NCI-H2107 treated with DMSO at 0.1 percent for 48 hours (cell line): ENCODE results near the gene ZFP3.
"Not testable (repeated sequence)": the region's sequence is repeated elsewhere in the genome, so short reads cannot be mapped to it uniquely, and the experiment has no call there.

Experiments
- DNase-seq: peaks from one replicate; lab custom pipeline; 2025; ENCODE audit not compliant: unreplicated experiment; lab: John Stamatoyannopoulos, UW

The ZFP3 gene

DNA sequence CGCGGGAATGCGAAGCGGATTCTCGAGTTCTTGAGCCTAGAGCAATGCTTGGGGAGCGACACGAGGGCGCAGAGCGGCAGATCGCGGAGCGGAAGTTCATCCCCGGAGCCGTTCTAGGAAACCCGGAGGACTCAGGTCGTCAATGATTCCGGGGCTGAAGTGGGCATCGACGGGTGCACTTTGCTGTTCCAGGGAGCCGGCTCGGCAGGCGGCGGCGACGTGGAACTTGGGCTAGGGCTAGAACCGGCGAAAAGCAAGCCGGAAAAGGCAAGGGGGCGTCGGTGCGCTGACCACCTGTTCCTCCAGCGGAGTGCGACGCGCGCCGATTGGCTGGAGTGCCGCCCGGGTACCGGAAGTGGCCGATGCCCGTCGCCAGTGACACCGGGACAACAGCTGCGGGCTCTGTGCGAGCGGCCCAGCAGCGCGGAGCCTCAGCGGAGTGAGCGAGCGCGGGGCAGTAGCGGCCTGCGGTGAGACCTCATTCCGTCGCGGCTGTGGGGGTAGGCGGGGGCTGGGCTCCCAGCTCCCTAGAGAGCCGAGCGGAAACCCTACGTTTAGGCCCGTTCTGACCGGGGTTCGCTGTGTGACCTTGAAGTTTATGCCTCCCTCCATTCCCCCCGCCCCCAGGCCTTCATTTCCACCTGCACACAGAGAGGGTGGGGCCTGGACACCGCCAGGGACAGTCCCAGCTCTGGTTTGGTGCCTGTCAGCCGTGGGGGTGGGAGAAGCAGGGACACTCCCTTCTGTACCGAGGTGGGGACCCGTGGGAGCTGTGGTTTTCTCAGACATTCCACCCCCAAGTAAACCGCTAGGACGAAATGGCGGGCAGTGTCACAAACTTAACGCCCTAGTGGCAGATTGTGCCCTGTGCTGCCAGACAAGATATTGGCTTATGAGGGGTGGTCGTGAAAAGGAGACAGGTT, at the start of gene ZFP3:
Gene ZFP3, plus strand, starts transcription at position 362 of the 923 bp plus-strand sequence. CDS start 13,038 bp downstream, outside the sequence.
- no peak for DNase-seq

GRCh38 chr17:5030168-5030567, 48.1 kb upstream of the ZFP3 start:
- not testable (repeated sequence) for DNase-seq

- DNase-seq, result peak; percentile 8
Measured at GRCh38 chr17:5031365-5032082, 46.7 kb upstream of the ZFP3 start.

GRCh38 chr17:5032865-5033264, 45.4 kb upstream of the ZFP3 start:
- DNase-seq, result no peak

- no peak for DNase-seq
Measured at GRCh38 chr17:5033352-5034015, 44.8 kb upstream of the ZFP3 start.

DNA sequence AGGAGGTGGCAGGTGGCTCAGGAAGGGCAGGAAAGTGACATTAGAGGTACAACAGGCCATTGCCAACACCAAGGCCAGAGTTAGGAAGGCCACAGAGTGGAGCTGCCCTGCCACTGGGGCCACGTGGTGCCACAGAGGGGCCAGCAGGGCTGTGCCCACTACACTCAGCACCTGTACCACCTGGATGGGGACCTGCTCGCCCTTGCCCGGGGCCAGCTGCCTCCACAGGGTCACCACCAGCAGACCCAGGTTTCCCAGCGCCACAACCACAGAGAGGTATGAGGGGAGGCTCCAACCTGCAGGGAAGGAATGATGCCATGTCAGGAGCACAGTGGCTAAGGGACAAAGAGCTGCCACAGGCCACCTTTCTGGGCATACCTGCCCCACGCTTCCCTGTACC, 44.2 kb upstream of the ZFP3 start:
- DNase-seq, result no peak

DNA sequence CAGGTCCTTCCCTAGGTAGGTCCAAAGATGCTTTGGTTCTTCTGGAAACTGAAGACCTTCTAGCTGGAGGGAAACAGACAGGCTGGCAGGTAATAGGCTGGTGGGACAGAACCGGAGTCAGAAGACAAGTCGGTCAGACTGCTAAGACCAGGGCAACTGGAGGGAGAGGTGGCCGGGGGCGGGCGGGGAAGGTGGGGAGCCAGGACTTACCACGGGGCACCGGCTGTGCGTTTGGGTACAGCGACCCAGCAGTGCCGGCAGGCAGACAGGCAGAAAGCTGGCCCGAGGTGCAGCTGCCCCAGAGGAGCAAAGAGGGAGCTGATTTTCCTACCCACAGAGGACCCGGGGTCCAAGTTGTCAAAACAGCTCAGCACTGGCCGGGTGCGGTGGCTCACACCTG, 43.6 kb upstream of the ZFP3 start:
- DNase-seq, result no peak

GRCh38 chr17:5035315-5035714, 43.0 kb upstream of the ZFP3 start, which contains the start of gene SLC52A1:
TSS of gene SLC52A1 (minus strand) at chr17:5035426. CDS start at chr17:5034606, 820 bp downstream.
- DNase-seq, result no peak

DNA sequence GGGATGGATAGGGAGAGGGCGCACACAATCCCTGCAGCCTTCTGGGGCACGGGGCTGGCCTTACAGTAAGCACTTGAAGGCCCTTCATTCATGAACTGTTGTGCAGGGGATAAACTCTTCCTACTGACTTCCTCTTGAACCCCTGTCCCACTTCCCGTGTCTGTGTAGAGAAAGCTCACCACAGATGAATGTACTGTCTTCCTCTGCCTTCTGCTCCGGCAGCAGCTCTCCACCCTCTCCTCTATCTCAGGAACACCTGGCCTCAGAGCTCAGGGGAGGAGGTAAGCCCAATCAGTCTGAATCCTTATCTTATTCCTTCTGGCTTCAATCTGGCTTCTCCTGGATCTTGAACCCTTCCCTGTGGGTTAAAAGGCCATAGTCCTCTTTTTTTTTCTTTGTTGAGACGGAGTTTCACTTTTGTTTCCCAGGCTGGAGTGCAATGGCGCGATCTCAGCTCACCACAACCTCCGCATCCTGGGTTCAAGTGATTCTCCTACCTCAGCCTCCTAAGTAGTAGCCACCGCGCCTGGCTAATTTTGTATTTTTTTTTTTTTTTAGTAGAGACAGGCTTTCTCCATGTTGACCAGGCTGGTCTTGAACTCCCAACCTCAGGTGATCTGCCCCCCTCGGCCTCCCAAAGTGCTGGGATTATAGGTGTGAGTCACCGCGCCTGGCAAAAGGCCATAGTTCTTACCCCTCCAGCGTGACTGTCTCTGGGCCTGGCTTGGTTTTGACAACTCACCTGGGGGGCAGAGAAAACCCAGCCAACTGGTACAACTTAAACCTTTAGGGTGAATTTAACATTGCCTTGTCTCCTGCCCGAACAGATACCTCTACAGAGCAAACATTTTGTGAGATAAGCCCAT, 35.9 kb upstream of the ZFP3 start:
- no peak for DNase-seq

DNA sequence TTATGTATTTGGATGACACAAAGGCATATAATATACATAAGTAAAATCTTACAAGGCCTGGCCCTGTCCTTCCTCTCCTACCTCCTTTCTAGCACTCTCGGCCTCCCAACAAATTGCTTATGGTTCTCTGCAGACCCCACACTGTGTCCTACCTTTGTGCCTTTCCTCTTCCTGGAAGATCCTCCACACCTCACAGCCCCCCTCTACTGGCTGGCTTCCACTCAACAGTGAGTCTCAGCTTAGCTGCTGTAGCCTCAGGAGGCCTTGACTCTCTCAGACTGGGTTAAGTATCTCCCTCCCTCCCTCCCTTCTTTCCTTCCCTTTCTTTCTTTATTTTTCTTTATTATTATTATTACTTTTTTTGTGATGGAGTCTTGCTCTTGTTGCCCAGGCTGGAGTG, 34.7 kb upstream of the ZFP3 start:
- DNase-seq, result no peak

DNA sequence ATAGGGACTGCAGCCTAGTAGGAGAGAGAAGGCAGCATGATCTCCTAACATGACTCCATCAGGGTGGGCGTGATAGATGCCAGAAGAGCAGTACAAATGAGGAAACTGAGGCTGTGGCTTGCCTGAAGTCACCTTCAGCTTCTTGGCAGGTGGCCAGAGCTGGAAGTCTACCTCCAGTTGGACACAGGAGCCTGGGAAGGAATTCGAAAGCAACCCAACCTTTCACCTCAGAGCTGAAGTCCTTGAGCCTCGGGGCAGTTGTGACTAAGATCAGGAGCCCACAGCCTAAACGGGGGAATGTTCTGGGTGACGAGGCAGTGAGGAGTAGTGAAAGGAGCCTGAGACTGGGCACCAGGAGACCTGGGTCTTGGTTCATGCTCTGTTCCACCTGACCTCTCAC, 33.6 kb upstream of the ZFP3 start:
- DNase-seq, result no peak

DNA sequence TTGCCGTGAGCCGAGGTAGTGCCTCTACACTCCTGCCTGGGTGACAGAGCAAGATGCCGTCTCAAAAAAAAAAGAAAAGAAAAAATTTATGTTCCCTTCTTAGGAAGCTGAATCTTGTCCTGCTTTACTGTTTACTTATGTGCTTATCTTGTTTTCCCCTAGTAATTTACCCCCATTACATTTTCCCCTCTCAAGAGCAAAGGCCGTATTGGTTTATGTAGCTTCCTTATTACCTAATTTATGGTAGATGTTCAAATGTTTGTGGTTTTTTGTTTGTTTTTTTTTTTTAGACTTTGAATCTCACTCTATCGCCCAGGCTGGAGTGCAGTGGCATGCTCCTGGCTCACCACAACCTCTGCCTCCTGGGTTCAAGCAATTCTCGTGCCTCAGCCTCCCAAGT, 32.8 kb upstream of the ZFP3 start:
- no peak for DNase-seq

DNA sequence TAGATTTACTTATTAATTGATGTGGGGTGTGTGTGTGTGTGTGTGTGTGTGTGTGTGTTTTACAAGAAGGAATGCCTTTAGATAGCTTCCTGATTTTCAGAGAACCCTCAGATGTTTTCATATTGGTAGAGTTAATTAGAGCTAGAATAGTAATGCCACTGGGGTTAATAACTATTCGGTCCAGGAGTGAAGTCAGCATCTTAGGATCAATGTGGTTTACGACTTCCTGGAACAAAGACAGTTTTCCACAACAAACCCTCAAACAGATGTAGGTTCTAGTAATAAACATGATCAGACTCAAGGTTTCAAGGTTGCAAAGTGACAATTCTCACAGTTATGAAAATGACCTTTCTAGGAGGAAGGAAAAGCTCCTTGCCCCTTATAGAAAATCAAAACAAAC, 30.8 kb upstream of the ZFP3 start:
- DNase-seq, result no peak

DNA sequence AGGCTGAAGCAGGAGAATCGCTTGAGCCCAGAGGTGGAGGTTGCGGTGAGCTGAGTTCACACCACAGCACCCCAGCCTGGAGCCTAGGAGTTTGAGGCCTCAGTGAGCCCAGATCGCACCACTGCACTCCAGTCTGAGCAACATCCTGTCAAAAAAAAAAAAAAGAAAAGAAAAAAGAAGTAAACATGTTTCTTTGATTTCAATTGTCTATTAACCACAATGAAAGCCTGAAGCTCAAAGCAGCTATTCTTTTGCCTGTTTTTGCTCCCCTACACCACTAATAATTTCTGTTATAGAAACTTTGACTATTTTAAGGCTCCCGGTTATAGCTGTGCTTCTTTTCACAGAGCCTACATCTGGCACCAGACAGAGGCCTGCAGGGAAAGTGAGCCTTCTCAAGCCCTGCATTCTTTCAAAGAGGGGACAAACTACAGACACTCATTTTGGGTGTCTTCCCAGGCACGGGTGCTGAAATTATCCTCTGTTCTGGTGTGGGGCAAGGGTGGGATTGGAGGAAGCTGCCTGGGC, 28.9 kb upstream of the ZFP3 start:
- DNase-seq, result no peak

- DNase-seq, result no peak
Measured at GRCh38 chr17:5050278-5050677, 28.0 kb upstream of the ZFP3 start.

- no peak for DNase-seq
Measured at GRCh38 chr17:5055543-5055942, 22.7 kb upstream of the ZFP3 start.

DNA sequence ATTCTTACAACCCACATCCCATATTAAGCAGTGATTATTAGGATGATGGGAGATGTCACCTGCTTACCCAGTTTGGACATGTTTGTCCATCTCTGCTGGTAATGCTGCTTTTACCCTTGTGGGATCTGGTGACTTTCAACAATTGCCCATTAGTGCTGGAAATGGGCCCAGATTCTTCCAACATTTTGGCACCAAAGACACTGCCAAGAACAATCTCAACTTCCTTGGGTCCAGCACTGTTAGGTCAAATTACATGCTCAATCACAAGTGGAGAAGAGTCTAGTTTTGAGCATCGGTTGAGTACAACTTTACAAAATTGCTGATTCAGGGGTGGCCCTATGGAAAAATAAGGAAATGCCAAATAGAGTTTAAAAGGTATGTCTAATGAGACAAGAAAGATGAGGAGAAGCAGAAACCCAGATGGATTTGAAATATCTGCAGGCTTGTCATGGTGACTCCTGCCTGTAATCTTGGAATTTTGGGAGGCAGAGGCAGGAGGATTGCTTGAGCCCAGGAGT, 13.0 kb upstream of the ZFP3 start:
- no peak for DNase-seq

- DNase-seq, result no peak
Measured at GRCh38 chr17:5068236-5068635, 10.0 kb upstream of the ZFP3 start.

DNA sequence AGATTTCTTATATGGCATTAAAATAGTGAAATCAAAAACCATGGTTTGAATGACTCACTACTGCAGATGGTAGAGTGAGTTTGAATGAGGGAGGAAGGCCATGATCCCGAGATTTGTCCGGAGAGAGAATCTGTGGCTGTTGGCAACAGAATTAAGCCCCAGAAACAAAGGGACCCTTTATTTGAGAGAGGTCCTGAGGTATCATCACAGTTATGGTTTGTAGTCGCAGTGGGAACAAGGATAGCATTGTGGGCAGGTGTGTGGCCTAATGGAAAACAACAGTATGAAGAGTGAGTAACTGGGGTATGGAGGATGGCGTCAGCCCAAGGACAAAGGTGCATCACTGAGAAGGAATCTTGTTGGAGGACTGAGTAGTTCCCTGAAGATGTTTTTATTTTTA, 8.5 kb upstream of the ZFP3 start:
- no peak for DNase-seq

DNA sequence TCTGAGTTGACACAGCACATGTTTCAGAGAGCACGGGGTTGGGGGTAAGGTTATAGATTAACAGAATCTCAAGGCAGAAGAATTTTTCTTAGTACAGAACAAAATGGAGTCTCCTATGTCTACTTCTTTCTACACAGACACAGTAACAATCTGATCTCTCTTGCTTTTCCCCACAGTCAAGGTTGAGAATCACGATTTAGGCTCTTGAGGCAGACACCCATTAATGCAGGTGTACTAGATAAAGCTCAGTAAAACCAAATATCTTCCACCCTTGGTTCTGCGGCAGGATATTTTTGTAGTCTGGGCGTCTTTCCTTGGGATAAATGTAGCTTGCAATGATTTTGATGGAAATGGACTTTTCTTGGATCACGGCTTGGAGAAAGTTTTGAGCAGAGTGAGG, 2.8 kb upstream of the ZFP3 start:
- not testable (repeated sequence) for DNase-seq
